SK-N-MC (cell line): ENCODE measurements around the gene AKAP6.

ENCODE experiments used
- EZH2 ChIP-seq: fragments of 200-600 bp; sonication (generic); IDR thresholded peaks from one replicate; pipeline ENCODE4 v1.6.1; 2017; ENCODE audit warnings: antibody characterized with exemption
- POLR2AphosphoS5 ChIP-seq: IDR thresholded peaks from 2 replicates; pipeline ENCODE4 v1.6.1; 2012; ENCODE audit warnings: mild to moderate bottlenecking, low read depth, low read length, borderline replicate concordance

DNA sequence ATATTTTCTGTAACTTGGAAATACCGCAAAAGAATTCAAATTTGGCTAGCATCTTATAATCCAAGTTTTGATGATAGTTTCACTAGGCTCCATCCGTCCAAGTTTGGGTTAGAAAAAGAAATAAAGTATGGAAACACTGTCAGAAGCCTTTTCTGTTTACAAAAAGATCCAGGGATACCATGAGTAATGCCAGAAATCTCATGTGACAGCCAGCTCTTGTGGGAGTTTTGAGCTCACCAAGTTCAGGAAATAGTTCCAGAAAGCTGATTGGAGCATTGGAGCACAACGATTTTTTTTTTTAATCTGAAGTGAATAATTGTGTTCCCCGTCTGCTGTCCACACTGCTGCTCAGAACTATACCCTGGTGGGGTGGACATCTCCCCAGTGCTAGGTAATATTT lies 379.9 kb downstream of the AKAP6 start:
- TF ChIP-seq POLR2AphosphoS5: no peak
- TF ChIP-seq EZH2: no peak
